Activated CD4-positive, alpha-beta T cell treated with anti-CD3 and anti-CD28 coated beads, Interleukin-2, amount 50 U/mL, for 48 hours (primary cell): ENCODE measurements around the gene DNAI4.
"Not testable (repeated sequence)": the region's sequence is repeated elsewhere in the genome, so short reads cannot be mapped to it uniquely, and the experiment has no call there.

ENCODE experiments used
- DNase-seq, 2 experiments: peaks; one replicate each; pipeline ENCODE4 v3.0.0-alpha.2; 2020

Gene DNAI4

GRCh38 chr1:66809736-66810326 lies 114.8 kb downstream of the DNAI4 start:
- no peak for DNase-seq

GRCh38 chr1:66809245-66809644 lies 115.4 kb downstream of the DNAI4 start:
- no peak for DNase-seq

GRCh38 chr1:66795839-66796238 lies 128.8 kb downstream of the DNAI4 start:
- DNase-seq = not testable (repeated sequence)

GRCh38 chr1:66791621-66792610 lies 132.7 kb downstream of the DNAI4 start:
- DNase-seq = no peak

GRCh38 chr1:66788231-66788939 lies 136.3 kb downstream of the DNAI4 start:
- DNase-seq = peak; percentile 57 to 69

- no peak for DNase-seq
Observed at GRCh38 chr1:66787641-66788040, 137.0 kb downstream of the DNAI4 start.

GRCh38 chr1:66785800-66786199 lies 138.9 kb downstream of the DNAI4 start:
- DNase-seq = not testable (repeated sequence)

- DNase-seq = no peak
Observed at GRCh38 chr1:66779475-66780078, 145.1 kb downstream of the DNAI4 start.

- no peak for DNase-seq
Observed at GRCh38 chr1:66778969-66779368, 145.7 kb downstream of the DNAI4 start.

GRCh38 chr1:66778266-66778665 lies 146.4 kb downstream of the DNAI4 start:
- DNase-seq = no peak

- DNase-seq = no peak
Observed at GRCh38 chr1:66777831-66778230, 146.8 kb downstream of the DNAI4 start.

- DNase-seq = no peak
Observed at GRCh38 chr1:66775646-66776045, 149.0 kb downstream of the DNAI4 start.

GRCh38 chr1:66774438-66774837 lies 150.2 kb downstream of the DNAI4 start:
- DNase-seq = no peak

GRCh38 chr1:66773227-66773626 lies 151.4 kb downstream of the DNAI4 start:
- DNase-seq = no peak

GRCh38 chr1:66770694-66771093 lies 154.0 kb downstream of the DNAI4 start:
- no peak for DNase-seq

- DNase-seq = no peak
Observed at GRCh38 chr1:66770240-66770639, 154.4 kb downstream of the DNAI4 start.

- no peak for DNase-seq
Observed at GRCh38 chr1:66769512-66770229, 155.0 kb downstream of the DNAI4 start.

GRCh38 chr1:66768965-66769364 lies 155.7 kb downstream of the DNAI4 start:
- no peak for DNase-seq

- DNase-seq = no peak
Observed at GRCh38 chr1:66767626-66768025, 157.0 kb downstream of the DNAI4 start.

GRCh38 chr1:66764994-66765578 lies 159.6 kb downstream of the DNAI4 start:
- DNase-seq = peak; percentile 45 to 63
